SU-DHL-6 (cell line): ENCODE results near the gene HHLA2.

Source experiments
- EZH2phosphoT487 ChIP-seq: fragments of 200-600 bp; sonication (generic), shearing (Covaris generic); conservative IDR thresholded peaks from 2 replicates; pipeline ENCODE4 v1.6.1; 2018; ENCODE audit warnings: mild to moderate bottlenecking, antibody characterized with exemption, low read length, moderate library complexity, mixed read lengths
- TF ChIP-seq, protein P1 (sequence below): fragments of 200-600 bp; sonication (generic); IDR thresholded peaks from one replicate; pipeline ENCODE4 v1.5.1; 2017; ENCODE audit warnings: antibody characterized with exemption, mild to moderate bottlenecking, low read length, moderate library complexity; ENCODE audit not compliant: insufficient read depth, poor library complexity, severe bottlenecking

DNA sequence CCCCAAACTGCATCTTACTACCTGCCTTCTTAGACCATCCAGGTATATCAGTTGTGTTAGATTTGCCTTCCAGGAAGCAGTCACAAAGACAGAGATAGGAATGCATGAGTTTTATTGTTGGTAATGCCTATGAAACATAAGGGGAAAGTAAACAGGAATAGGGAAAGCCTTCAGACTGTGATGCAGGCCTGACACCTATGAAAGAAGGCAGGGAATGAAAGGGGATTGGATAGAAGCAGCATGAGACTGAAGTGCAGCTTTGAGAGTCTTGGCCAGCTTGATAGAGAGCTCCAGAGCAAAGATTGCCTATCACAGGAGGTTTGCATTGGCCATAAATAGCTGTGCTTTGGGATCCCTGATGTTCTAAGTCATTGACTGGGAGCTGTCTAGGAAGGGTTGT, 15.9 kb upstream of the HHLA2 start:
- TF ChIP-seq, protein P1, sequence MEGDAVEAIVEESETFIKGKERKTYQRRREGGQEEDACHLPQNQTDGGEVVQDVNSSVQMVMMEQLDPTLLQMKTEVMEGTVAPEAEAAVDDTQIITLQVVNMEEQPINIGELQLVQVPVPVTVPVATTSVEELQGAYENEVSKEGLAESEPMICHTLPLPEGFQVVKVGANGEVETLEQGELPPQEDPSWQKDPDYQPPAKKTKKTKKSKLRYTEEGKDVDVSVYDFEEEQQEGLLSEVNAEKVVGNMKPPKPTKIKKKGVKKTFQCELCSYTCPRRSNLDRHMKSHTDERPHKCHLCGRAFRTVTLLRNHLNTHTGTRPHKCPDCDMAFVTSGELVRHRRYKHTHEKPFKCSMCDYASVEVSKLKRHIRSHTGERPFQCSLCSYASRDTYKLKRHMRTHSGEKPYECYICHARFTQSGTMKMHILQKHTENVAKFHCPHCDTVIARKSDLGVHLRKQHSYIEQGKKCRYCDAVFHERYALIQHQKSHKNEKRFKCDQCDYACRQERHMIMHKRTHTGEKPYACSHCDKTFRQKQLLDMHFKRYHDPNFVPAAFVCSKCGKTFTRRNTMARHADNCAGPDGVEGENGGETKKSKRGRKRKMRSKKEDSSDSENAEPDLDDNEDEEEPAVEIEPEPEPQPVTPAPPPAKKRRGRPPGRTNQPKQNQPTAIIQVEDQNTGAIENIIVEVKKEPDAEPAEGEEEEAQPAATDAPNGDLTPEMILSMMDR: no peak
- TF ChIP-seq EZH2phosphoT487: no peak
